NB4 (cell line): ENCODE results near the gene ZNF692.

Source experiments
- POLR2A ChIP-seq: IDR thresholded peaks from 2 replicates; pipeline ENCODE4 v1.6.1; 2011; ENCODE audit warnings: mild to moderate bottlenecking; ENCODE audit not compliant: insufficient read length; ENCODE audit errors: extremely low read depth
- TF ChIP-seq, protein P1 (sequence below): IDR thresholded peaks from one replicate; pipeline ENCODE4 v1.5.1; 2012; ENCODE audit warnings: low read depth, low read length

DNA sequence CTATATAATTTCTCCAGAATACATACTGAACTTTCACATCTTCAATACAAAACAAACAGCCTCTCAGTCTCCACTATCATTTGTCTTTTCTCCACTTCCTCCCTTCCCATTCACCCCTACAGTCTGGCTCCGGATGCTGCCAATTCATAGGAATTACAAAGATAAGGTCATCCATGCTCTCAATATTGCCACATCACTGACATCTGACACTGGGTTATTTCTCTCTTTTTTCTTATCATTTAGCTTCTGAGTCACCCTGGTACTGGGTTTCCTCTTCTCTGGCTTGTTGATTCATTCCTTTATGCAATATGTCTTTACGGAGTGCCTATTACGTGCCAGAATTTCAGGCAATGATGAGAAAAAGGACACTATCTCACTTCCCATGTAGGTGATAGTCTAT, 30.0 kb downstream of the ZNF692 start:
- TF ChIP-seq, protein P1, sequence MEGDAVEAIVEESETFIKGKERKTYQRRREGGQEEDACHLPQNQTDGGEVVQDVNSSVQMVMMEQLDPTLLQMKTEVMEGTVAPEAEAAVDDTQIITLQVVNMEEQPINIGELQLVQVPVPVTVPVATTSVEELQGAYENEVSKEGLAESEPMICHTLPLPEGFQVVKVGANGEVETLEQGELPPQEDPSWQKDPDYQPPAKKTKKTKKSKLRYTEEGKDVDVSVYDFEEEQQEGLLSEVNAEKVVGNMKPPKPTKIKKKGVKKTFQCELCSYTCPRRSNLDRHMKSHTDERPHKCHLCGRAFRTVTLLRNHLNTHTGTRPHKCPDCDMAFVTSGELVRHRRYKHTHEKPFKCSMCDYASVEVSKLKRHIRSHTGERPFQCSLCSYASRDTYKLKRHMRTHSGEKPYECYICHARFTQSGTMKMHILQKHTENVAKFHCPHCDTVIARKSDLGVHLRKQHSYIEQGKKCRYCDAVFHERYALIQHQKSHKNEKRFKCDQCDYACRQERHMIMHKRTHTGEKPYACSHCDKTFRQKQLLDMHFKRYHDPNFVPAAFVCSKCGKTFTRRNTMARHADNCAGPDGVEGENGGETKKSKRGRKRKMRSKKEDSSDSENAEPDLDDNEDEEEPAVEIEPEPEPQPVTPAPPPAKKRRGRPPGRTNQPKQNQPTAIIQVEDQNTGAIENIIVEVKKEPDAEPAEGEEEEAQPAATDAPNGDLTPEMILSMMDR: no peak
- TF ChIP-seq POLR2A: no peak
